K562 (cell line): Measurements from ENCODE around the gene SUFU. TPM values are rescaled to one million over a fixed set of nuclear protein-coding genes. Genes with fewer than 3 reads are reported as not detected.

Source experiments
- ATAC-seq: fragments of 200-7000 bp; cut with Tn5 transposase; 3 replicates; pipeline ENCODE4 v1.9.1; 2020; ENCODE audit warnings: moderate library complexity
- BruUV-seq: library from RNA; stranded (reverse); fragments of 400-500 nt; replicated peaks from 2 replicates; lab custom pipeline; 2021; lab: Mats Ljungman, UMichigan
- CTCF ChIA-PET: fragments of 300-600 bp; formaldehyde crosslinking; extraction: SDS; loops from one replicate; lab custom pipeline; 2021; ENCODE audit warnings: low intra/inter-chr PET ratio; lab: Yijun Ruan, JAX
- POLR2A ChIA-PET: fragments of 300-600, 350-650 bp; sonication (Branson Sonifier 250); formaldehyde crosslinking; extraction: SDS; loops from one replicate; lab custom pipeline; 2021; ENCODE audit warnings: antibody characterized with exemption, inconsistent platforms; lab: Yijun Ruan, JAX
- DNase-seq, 4 experiments: peaks; one replicate each; pipeline versions ENCODE4 v3.0.0 to v3.0.0-alpha.2; 2011 to 2018; ENCODE audit warnings: low spot score in 3 of 4, mixed read lengths in 3 of 4; ENCODE audit errors: extremely low read depth in 1 of 4
- FAIRE-seq: peaks from 2 replicates; lab custom pipeline; 2011; peaks lifted over from hg19 to GRCh38; lab: Jason Lieb, UNC
- H2AFZ ChIP-seq: 2 replicates; pipeline ENCODE4 v1.6.0; 2011; ENCODE audit warnings: low read depth, low read length, control low read depth, inconsistent platforms
- H3K27ac ChIP-seq: fragments of 200-600 bp; 3 replicates; pipeline ENCODE4 v1.8.0; 2011; ENCODE audit warnings: low read depth, mild to moderate bottlenecking, control low read depth, inconsistent platforms, low read length, moderate library complexity, mixed read lengths; ENCODE audit errors: extremely low read depth
- H3K27me3 ChIP-seq, 2 experiments: fragments of 300-600 bp in 1 of 2; 2 replicates in 1 of 2; 3 replicates in 1 of 2; pipeline versions ENCODE4 v1.6.0 to v1.8.0; 2011; ENCODE audit warnings: inconsistent platforms in 2 of 2, low read length in 2 of 2, mild to moderate bottlenecking in 1 of 2, mixed read lengths in 1 of 2, moderate library complexity in 1 of 2; ENCODE audit not compliant: control insufficient read depth in 2 of 2, insufficient read depth in 2 of 2
- H3K36me3 ChIP-seq: fragments of 300-600 bp; 3 replicates; pipeline ENCODE4 v1.8.0; 2011; ENCODE audit warnings: mild to moderate bottlenecking, low read length, inconsistent platforms; ENCODE audit not compliant: control insufficient read depth, insufficient read depth
- H3K4me1 ChIP-seq, 2 experiments: fragments of 200-600 bp in 1 of 2; replicated peaks in 1 of 2; 2 replicates in 1 of 2; 3 replicates in 1 of 2; pipeline versions ENCODE4 v1.5.1 to v1.8.0; 2011; ENCODE audit warnings: inconsistent platforms in 2 of 2, low read length in 2 of 2, mild to moderate bottlenecking in 1 of 2, mixed read lengths in 1 of 2, moderate library complexity in 1 of 2; ENCODE audit not compliant: control insufficient read depth in 2 of 2, insufficient read depth in 2 of 2
- H3K4me2 ChIP-seq: 2 replicates; pipeline ENCODE4 v1.6.1; 2011; ENCODE audit warnings: low read length, control low read depth, inconsistent platforms, mixed read lengths; ENCODE audit not compliant: insufficient read depth
- H3K4me3 ChIP-seq: fragments of 200-600 bp; sonication (generic), shearing (Covaris generic); 2 replicates; pipeline ENCODE4 v1.5.1; 2016; ENCODE audit warnings: control low read depth, inconsistent platforms
- H3K79me2 ChIP-seq: fragments of 200-600 bp; 3 replicates; pipeline ENCODE4 v1.8.0; 2011; ENCODE audit warnings: low read length, inconsistent platforms; ENCODE audit not compliant: control insufficient read depth, insufficient read depth
- H3K9ac ChIP-seq, 2 experiments: 2 replicates each; pipeline versions ENCODE4 v1.6.0 to v1.6.1; 2011; ENCODE audit warnings: low read depth in 2 of 2, low read length in 2 of 2, control low read depth in 1 of 2, inconsistent platforms in 1 of 2, mild to moderate bottlenecking in 1 of 2, mixed read lengths in 1 of 2; ENCODE audit not compliant: insufficient read depth in 1 of 2
- H3K9me1 ChIP-seq: one replicate; pipeline ENCODE4 v1.6.0; 2011; ENCODE audit warnings: inconsistent platforms, mild to moderate bottlenecking, low read length, moderate library complexity; ENCODE audit not compliant: control insufficient read depth, insufficient read depth
- H3K9me3 ChIP-seq: replicated peaks from 2 replicates; pipeline ENCODE4 v1.5.1; 2011; ENCODE audit warnings: low read depth, low read length, inconsistent platforms; ENCODE audit not compliant: control insufficient read depth, insufficient read depth
- H4K20me1 ChIP-seq: replicated peaks from 2 replicates; pipeline ENCODE4 v1.6.1; 2011; ENCODE audit warnings: low read length, inconsistent platforms, mixed read lengths; ENCODE audit not compliant: control insufficient read depth, insufficient read depth
- ARID3B ChIP-seq: fragments of 250-450 bp; sonication (Bioruptor Pico); IDR thresholded peaks from 2 replicates; pipeline ENCODE4 v1.4.0; 2020; ENCODE audit warnings: borderline replicate concordance
- ZNF449 ChIP-seq: fragments of 250-450 bp; sonication (Bioruptor Pico); IDR thresholded peaks from 2 replicates; pipeline ENCODE4 v1.8.0; 2022; ENCODE audit warnings: moderate library complexity, mild to moderate bottlenecking, inconsistent platforms
- WGBS: fragments of 100-300 bp; shearing (Covaris generic); methylation state at CpG from one replicate; pipeline ENCODE4 v1.1.6; 2016; ENCODE audit warnings: low coverage, mixed read lengths; ENCODE audit not compliant: insufficient coverage; ENCODE audit errors: missing lambda C conversion rate; 5-methylcytosine and 5-hydroxymethylcytosine counted together
- in situ Hi-C: fragments of 300-500 bp; cut with MboI; formaldehyde crosslinking; loops from 4 replicates; pipeline ENCODE4 v1.15.0; 2018; ENCODE audit warnings: inconsistent platforms, mixed read lengths
- intact Hi-C: fragments of 100-400 bp; cut with micrococcal nuclease; formaldehyde crosslinking; loops from 2 replicates; pipeline ENCODE4 v1.14.2; 2022
- polyA plus RNA-seq, 8 experiments: library from polyadenylated mRNA; depleted of rRNA in 4 of 8; stranded (reverse) in 5 of 8; unstranded in 3 of 8; fragments of >200 nt; fragmentation: Nextera tagmentation in 2 of 8; fragmentation: Illumina TruSeq in 1 of 8; extraction: Ambion mirVana in 2 of 8; extraction: Trizol in 1 of 8; gene quantifications; 2 replicates each; pipeline versions ENCODE4 v1.2.1 to v1.2.3, GENCODE V29; 2011 to 2014; ENCODE audit warnings: inconsistent platforms in 1 of 8, missing spikeins in 1 of 8
- total RNA-seq, 7 experiments: library from RNA; depleted of rRNA in 6 of 7; stranded (reverse); fragments of >200 nt in 6 of 7; fragmentation: Illumina TruSeq in 2 of 7; extraction: Trizol in 2 of 7; gene quantifications; 2 replicates each; pipeline versions ENCODE4 v1.2.1 to v1.2.3, GENCODE V29; 2011 to 2021; ENCODE audit warnings: low replicate concordance in 1 of 7

Gene SUFU
- total and polyA plus RNA-seq, 9 of the 15 experiments (the other 6 are each of a cell fraction or from before 2014, with no cell fraction given) = 0.59 to 6.3 (median 0.82) TPM

DNA sequence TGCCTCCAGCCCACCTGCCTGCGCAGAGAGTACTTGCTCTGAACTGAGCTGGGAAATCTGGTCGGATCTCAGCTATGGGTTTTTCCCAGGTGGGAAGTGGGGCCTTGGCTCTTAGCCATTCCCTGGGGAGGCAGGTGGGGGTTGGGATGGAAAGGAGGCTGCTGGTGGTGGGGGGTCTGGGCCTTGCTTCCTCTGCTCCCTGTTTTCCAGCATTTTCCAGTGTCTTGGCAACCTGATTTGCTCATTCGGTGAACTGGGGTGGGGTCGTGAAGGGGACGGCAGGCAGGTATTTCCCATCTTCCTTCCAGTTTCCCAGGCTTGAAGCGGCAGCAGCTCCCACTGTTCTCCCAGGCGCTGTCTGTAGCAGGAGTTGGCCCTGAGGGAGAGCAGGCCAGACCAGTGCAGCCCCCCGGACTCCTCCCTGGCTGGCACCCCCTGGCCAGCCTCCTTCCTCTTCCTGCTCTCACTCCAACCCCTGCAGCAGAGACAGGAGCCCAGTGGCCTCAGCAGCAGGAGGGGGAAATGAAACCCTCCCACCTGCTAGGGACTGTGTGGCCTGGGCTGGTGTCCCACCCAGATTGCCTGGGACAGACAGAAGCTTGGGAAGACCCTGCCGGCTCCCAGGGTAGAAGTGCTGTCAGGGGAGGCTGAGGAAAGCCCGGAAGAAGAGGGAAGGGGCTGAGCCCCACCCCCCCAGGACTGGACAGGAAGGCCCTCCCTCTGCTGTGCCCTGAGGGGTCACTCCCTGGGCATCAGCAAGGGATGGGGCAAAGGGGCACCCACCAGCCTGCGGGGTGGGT lies 147.1 kb downstream of the SUFU start:
- DNase-seq (no peak), FAIRE-seq (no peak), ATAC-seq (no peak)
- in situ Hi-C loops (no loop called here), intact Hi-C loops (no loop called here)
- BruUV-seq = no TSS peak
- no peak overlapping the region for H3K4me3 ChIP-seq
- H3K79me2 ChIP-seq = peaks cover 71% of the 10 kb centered on the region
- peaks cover 2% of the 10 kb centered on the region for H3K9me1 ChIP-seq
- H3K4me2 ChIP-seq = no peak overlapping the region
- peak overlapping the region in 1 of 2 experiments; percentile 45; a peak in 2 of 4 replicates for H3K9ac ChIP-seq
- POLR2A ChIA-PET = interaction anchor here (1.0 to 1.2 kb wide), 2 partner anchors 8 to 10 kb away, joined by 3 to 4 read pairs; no protein-coding TSS in a partner anchor
- H2AFZ ChIP-seq = no peak overlapping the region
- 87% methylated on average over 5 of the region's 11 CpGs for WGBS
- 0 out of 2 replicates have a peak, but pooled peaks cover 4% of the 10 kb centered on the region for H4K20me1 ChIP-seq
- H3K4me1 ChIP-seq = peaks cover 3 to 54% of the 10 kb centered on the region in 2 experiments; a peak in 4 of 5 replicates
- H3K27ac ChIP-seq = no peak overlapping the region
- no peaks in the 10 kb centered on the region for H3K27me3 ChIP-seq
- peaks cover 37% of the 10 kb centered on the region; the same call in 2 of the 3 replicates for H3K36me3 ChIP-seq
- H3K9me3 ChIP-seq = no peaks in the 10 kb centered on the region
- TF ChIP-seq ZNF449 (CRISPR knock-in tag) (no peak), ARID3B (CRISPR knock-in tag) (no peak)
- CTCF ChIA-PET = no interaction called here
